Measurements from ENCODE around the gene SH3BP5L.

Gene SH3BP5L

DNA sequence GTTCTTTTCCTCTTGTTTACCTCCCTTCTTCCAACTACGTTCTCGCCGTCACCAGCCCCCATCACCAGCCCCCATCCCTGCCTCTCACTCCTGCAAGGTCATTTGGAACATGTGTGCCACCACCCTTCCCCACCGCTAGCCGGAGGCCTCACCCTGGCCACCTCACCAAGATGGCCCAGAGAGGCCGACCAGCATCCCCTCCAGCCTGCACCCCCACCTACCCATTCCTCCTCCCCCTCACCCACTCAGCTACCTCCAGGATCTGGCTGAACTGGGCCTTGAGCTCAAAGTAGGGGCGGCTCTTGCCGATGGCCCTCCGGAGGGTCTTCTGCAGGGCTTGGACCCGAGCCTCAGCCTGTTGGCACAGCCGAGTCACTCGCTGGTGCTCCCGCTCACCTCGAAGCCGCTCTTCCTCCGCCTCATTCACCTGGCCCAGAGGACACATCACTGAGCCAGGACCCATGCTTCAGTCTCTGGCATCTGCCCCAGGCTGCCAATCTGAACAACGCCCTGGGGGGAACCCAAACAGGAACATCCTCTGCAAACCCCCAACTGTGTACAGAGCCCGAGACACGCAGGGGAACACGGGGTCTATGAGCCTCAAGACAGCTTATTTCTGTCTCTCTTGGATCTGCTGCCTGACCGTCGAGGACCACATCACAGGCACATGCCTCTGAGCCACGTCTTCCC, 12.8 kb downstream of the SH3BP5L start:
- Histone ChIP-seq H3K23ac (ENCODE audit: low read depth, low read length, poor library complexity) (no peak overlapping the region), H2BK12ac (ENCODE audit: low read length) (no peak overlapping the region), H4K8ac (ENCODE audit: low read depth, low read length) (no peak overlapping the region), H2BK120ac (ENCODE audit: low read depth, low read length) (no peak overlapping the region), H4K91ac (ENCODE audit: low read depth, low read length, poor library complexity) (no peak overlapping the region), H2BK5ac (ENCODE audit: low read length) (no peak overlapping the region), H3K79me1 (ENCODE audit: low read depth, low read length) (no peaks in the 10 kb centered on the region), H3K4me1 (ENCODE audit: control insufficient read depth in 2 of 2, insufficient read depth in 1 of 2, low read depth in 1 of 2, low read length in 2 of 2) (no peaks in the 10 kb centered on the region), H3K14ac (ENCODE audit: low read length) (no peak overlapping the region), H3K27me3 (ENCODE audit: control insufficient read depth in 3 of 3, insufficient read depth in 3 of 3, low read depth in 1 of 3, low read length in 3 of 3) (no peaks in the 10 kb centered on the region), H3K9me3 (replicated peaks in 1 of 2; ENCODE audit: control insufficient read depth in 2 of 2, insufficient read depth in 1 of 2, low read depth in 1 of 2, low read length in 2 of 2) (no peaks in the 10 kb centered on the region), H3K36me3 (replicated peaks in 1 of 2; ENCODE audit: control insufficient read depth in 2 of 2, insufficient read depth in 2 of 2, low read length in 2 of 2) (peaks cover 40 to 67% of the 10 kb centered on the region in 2 donors), H3K4me2 (ENCODE audit: insufficient read depth, low read length, poor library complexity, severe bottlenecking) (no peak overlapping the region), H3K18ac (ENCODE audit: low read length) (no peak overlapping the region), H2BK15ac (ENCODE audit: low read length) (no peak overlapping the region), H3K27ac (replicated peaks; ENCODE audit: low read length) (no peak overlapping the region), H2AFZ (ENCODE audit: low read length) (no peak overlapping the region), H3K4ac (ENCODE audit: low read length) (no peak overlapping the region), H2AK5ac (ENCODE audit: low read depth, low read length) (no peak overlapping the region), H3K9ac (ENCODE audit: low read depth, low read length, poor library complexity) (no peak overlapping the region), H3K4me3 (ENCODE audit: low read length in 2 of 2) (no peak overlapping the region)
- DNase-seq (ENCODE audit: low spot score) = no peak
- 100% methylated on average over 3 of the region's 23 CpGs; no CpG with 5 or more reads in 1 of the 2 donors for WGBS, 2 donors (ENCODE audit: extremely low coverage in 2 of 2, insufficient read length in 2 of 2, insufficient replicate concordance in 1 of 2)

DNA sequence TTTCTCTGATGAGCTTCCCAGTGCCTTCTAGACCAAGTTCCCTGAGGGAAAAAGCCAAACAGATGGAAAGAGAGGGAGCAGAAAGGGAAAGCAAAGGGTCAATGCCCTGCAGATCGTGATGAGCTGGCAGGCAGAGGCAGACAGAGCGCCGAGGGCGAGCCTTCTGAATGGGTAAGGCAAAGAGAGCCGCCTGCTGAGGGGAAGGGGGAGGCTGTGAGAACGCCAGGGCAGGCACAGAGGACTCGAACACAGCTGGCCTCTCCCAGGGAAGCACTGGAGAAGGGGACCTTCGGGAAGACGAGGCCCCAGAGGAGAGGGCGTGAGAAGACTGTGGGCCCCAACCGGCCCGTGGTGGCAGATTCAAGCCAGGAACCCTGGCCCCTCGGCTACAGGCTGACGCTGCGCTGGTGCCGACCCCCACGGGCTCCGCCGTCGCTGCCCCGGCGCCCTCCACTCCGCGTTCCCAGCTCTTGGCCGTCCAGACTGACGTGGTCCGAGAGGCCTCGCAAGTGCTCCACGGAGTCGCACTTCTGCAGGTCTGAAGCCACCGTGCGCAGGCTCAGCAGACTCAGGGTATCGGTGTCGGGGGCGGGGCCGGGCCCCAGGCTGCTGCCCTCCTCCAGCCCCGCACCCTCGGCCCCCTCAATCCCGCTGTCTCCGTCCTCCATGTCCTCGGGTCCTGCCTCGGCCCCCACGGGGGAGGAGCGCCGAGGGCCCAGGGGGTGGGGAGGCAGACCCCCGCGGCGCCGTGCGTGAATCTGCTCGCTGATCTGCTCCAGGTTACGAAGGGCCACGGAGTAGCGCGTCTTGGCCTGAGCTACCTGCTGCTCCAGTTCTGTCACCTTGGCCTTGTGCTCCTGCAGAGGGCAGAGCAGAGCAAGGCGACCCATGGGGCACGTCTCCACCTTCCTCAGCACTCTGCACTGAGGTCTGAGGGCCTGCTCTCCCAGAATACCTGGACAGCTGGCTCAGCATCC, 13.9 kb downstream of the SH3BP5L start:
- Histone ChIP-seq H3K18ac (ENCODE audit: low read length) (no peak overlapping the region), H3K36me3 (replicated peaks in 1 of 2; ENCODE audit: control insufficient read depth in 2 of 2, insufficient read depth in 2 of 2, low read length in 2 of 2) (peaks cover 37 to 61% of the 10 kb centered on the region in 2 donors), H3K27ac (replicated peaks; ENCODE audit: low read length) (no peak overlapping the region), H3K9me3 (replicated peaks in 1 of 2; ENCODE audit: control insufficient read depth in 2 of 2, insufficient read depth in 1 of 2, low read depth in 1 of 2, low read length in 2 of 2) (no peaks in the 10 kb centered on the region), H3K4ac (ENCODE audit: low read length) (no peak overlapping the region), H2BK120ac (ENCODE audit: low read depth, low read length) (no peak overlapping the region), H3K4me3 (ENCODE audit: low read length in 2 of 2) (no peak overlapping the region), H3K4me2 (ENCODE audit: insufficient read depth, low read length, poor library complexity, severe bottlenecking) (no peak overlapping the region), H2BK15ac (ENCODE audit: low read length) (no peak overlapping the region), H2BK12ac (ENCODE audit: low read length) (no peak overlapping the region), H3K9ac (ENCODE audit: low read depth, low read length, poor library complexity) (no peak overlapping the region), H3K79me1 (ENCODE audit: low read depth, low read length) (no peaks in the 10 kb centered on the region), H3K4me1 (ENCODE audit: control insufficient read depth in 2 of 2, insufficient read depth in 1 of 2, low read depth in 1 of 2, low read length in 2 of 2) (no peaks in the 10 kb centered on the region), H4K91ac (ENCODE audit: low read depth, low read length, poor library complexity) (no peak overlapping the region), H2BK5ac (ENCODE audit: low read length) (no peak overlapping the region), H3K23ac (ENCODE audit: low read depth, low read length, poor library complexity) (peak overlapping the region; percentile 21), H3K14ac (ENCODE audit: low read length) (no peak overlapping the region), H4K8ac (ENCODE audit: low read depth, low read length) (no peak overlapping the region), H3K27me3 (ENCODE audit: control insufficient read depth in 3 of 3, insufficient read depth in 3 of 3, low read depth in 1 of 3, low read length in 3 of 3) (no peaks in the 10 kb centered on the region), H2AK5ac (ENCODE audit: low read depth, low read length) (no peak overlapping the region), H2AFZ (ENCODE audit: low read length) (no peak overlapping the region)
- no peak for DNase-seq (ENCODE audit: low spot score)
- WGBS, 2 donors (ENCODE audit: extremely low coverage in 2 of 2, insufficient read length in 2 of 2, insufficient replicate concordance in 1 of 2) = no CpG with 5 or more reads among the region's 57 CpGs

DNA sequence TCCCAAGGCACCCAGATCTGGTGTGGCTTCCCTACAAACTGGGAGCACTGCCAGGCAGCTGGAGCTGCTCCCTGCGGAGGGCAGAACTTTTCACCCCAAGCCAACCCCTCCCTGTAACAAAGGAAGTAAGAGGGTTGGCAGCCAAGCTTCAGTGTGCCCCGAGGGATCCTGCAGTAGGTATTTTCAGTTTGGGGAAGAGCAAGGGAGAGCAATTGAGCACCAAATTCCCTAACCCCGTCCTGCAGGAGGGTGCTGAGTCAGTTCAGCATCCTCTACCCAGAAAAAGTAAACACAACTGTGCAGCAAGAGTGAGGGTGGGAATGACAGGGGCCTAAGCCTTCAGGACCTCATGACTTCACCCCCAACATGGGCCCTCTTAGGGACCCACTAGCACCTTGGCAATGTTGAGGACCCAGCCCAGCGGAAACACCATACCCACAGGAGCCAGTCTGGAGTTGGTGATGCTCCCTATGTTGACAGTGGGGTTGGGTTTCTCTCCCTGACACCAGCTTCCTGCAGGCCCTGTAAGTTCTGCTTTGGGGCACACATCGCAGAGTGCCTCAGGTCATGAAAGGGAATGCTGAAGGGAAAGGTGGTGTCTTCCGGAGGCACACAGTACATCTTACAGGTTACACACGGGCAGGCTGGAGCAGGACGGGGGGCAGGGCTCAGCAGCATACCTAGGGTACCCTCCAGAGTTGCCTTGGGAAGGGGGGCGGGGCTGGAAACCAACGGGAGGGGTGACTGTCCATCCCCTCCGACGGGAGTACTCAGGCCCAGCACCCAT, 14.8 kb downstream of the SH3BP5L start:
- Histone ChIP-seq H2AFZ (ENCODE audit: low read length) (no peak overlapping the region), H2BK5ac (ENCODE audit: low read length) (no peak overlapping the region), H3K27ac (replicated peaks; ENCODE audit: low read length) (no peak overlapping the region), H3K23ac (ENCODE audit: low read depth, low read length, poor library complexity) (no peak overlapping the region), H3K4me2 (ENCODE audit: insufficient read depth, low read length, poor library complexity, severe bottlenecking) (no peak overlapping the region), H3K4ac (ENCODE audit: low read length) (no peak overlapping the region), H3K4me3 (ENCODE audit: low read length in 2 of 2) (no peak overlapping the region), H2BK120ac (ENCODE audit: low read depth, low read length) (no peak overlapping the region), H3K79me1 (ENCODE audit: low read depth, low read length) (no peaks in the 10 kb centered on the region), H3K18ac (ENCODE audit: low read length) (no peak overlapping the region), H3K36me3 (replicated peaks in 1 of 2; ENCODE audit: control insufficient read depth in 2 of 2, insufficient read depth in 2 of 2, low read length in 2 of 2) (peaks cover 33 to 53% of the 10 kb centered on the region in 2 donors), H4K91ac (ENCODE audit: low read depth, low read length, poor library complexity) (no peak overlapping the region), H2AK5ac (ENCODE audit: low read depth, low read length) (no peak overlapping the region), H4K8ac (ENCODE audit: low read depth, low read length) (no peak overlapping the region), H3K4me1 (ENCODE audit: control insufficient read depth in 2 of 2, insufficient read depth in 1 of 2, low read depth in 1 of 2, low read length in 2 of 2) (no peaks in the 10 kb centered on the region), H3K9ac (ENCODE audit: low read depth, low read length, poor library complexity) (no peak overlapping the region), H3K14ac (ENCODE audit: low read length) (no peak overlapping the region), H2BK15ac (ENCODE audit: low read length) (no peak overlapping the region), H2BK12ac (ENCODE audit: low read length) (no peak overlapping the region), H3K9me3 (replicated peaks in 1 of 2; ENCODE audit: control insufficient read depth in 2 of 2, insufficient read depth in 1 of 2, low read depth in 1 of 2, low read length in 2 of 2) (peaks cover 0 to 2% of the 10 kb centered on the region in 2 donors), H3K27me3 (ENCODE audit: control insufficient read depth in 3 of 3, insufficient read depth in 3 of 3, low read depth in 1 of 3, low read length in 3 of 3) (no peaks in the 10 kb centered on the region)
- no peak for DNase-seq (ENCODE audit: low spot score)
- WGBS, 2 donors (ENCODE audit: extremely low coverage in 2 of 2, insufficient read length in 2 of 2, insufficient replicate concordance in 1 of 2) = no CpG with 5 or more reads among the region's 12 CpGs

All from neuronal stem cell (in vitro differentiated cells).